ENCODE measurements around the gene VGLL4.

DNA sequence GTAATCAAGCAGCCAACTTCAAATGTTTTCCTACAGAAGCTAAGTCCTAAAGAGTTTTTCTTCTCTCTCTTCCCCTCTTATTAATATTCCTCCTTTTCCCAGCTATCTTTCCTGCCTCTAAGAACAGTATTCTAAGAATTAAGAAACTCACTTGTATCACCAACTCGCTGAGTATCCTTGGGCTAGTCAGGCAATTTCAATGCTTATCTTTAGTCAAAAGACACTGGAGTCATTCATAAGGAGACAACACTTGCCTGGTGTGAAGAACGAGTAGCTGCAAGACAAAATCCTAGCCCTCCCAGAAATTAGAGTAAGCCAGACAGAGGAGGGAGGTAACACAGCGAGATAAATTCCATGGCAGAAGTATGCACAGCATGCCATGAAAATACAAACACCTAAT, 10.7 kb downstream of the VGLL4 start:
- TF ChIP-seq POLR2A (IDR thresholded peaks at IDR 0.05; ENCODE audit: low read length): no peak
- TF ChIP-seq GATA1 (IDR thresholded peaks at IDR 0.05; ENCODE audit: low read depth, low read length): no peak

Measured in erythroblast (primary cell).